GM21515 (cell line): ENCODE results near the gene ZNF491.
A peak's percentile ranks its signal among the peaks of the same experiment; 100 is the strongest.
"Not testable (repeated sequence)": the region's sequence is repeated elsewhere in the genome, so short reads cannot be mapped to it uniquely, and the experiment has no call there.

ENCODE experiments used
- ATAC-seq: cut with Tn5 transposase; IDR thresholded peaks from one replicate; pipeline ENCODE4 v1.9.1; 2021; ENCODE audit not compliant: unreplicated experiment

Gene ZNF491

GRCh38 chr19:11798391-11799330 lies at the start of gene ZNF491:
Gene ZNF491, plus strand, starts transcription at chr19:11798523. Its CDS starts 7,431 bp downstream, at chr19:11805954.
- ATAC-seq = peak; percentile 94

GRCh38 chr19:11749751-11750150 lies 48.6 kb upstream of the ZNF491 start:
- no peak for ATAC-seq

- no peak for ATAC-seq
Observed at GRCh38 chr19:11752244-11752736, 46.0 kb upstream of the ZNF491 start.

GRCh38 chr19:11754663-11755062 lies 43.7 kb upstream of the ZNF491 start:
- ATAC-seq = no peak

GRCh38 chr19:11756965-11757364 lies 41.4 kb upstream of the ZNF491 start:
- ATAC-seq = no peak

GRCh38 chr19:11759805-11760204 lies 38.5 kb upstream of the ZNF491 start:
- no peak for ATAC-seq

GRCh38 chr19:11763117-11763516 lies 35.2 kb upstream of the ZNF491 start:
- no peak for ATAC-seq

- no peak for ATAC-seq
Observed at GRCh38 chr19:11763611-11764010, 34.7 kb upstream of the ZNF491 start.

GRCh38 chr19:11766597-11767591 lies 31.4 kb upstream of the ZNF491 start, which contains the start of gene ZNF441:
Gene ZNF441, plus strand, starts transcription at chr19:11767000. Its CDS starts 194 bp downstream, at chr19:11767194.
- peak; percentile 90 for ATAC-seq

- peak; percentile 29 for ATAC-seq
Observed at GRCh38 chr19:11767633-11768133, 30.6 kb upstream of the ZNF491 start.

- no peak for ATAC-seq
Observed at GRCh38 chr19:11769995-11770394, 28.3 kb upstream of the ZNF491 start.

- ATAC-seq = not testable (repeated sequence)
Observed at GRCh38 chr19:11771520-11771919, 26.8 kb upstream of the ZNF491 start.

GRCh38 chr19:11776669-11777068 lies 21.7 kb upstream of the ZNF491 start:
- not testable (repeated sequence) for ATAC-seq

GRCh38 chr19:11780431-11781020 lies 17.8 kb upstream of the ZNF491 start:
- ATAC-seq = no peak

GRCh38 chr19:11781295-11782057 lies 16.8 kb upstream of the ZNF491 start:
- no peak for ATAC-seq

GRCh38 chr19:11783767-11784166 lies 14.6 kb upstream of the ZNF491 start:
- ATAC-seq = no peak

GRCh38 chr19:11784356-11784755 lies 14.0 kb upstream of the ZNF491 start:
- ATAC-seq = no peak

- no peak for ATAC-seq
Observed at GRCh38 chr19:11787536-11787935, 10.8 kb upstream of the ZNF491 start.

GRCh38 chr19:11792942-11793341 lies 5.4 kb upstream of the ZNF491 start:
- ATAC-seq = no peak

- no peak for ATAC-seq
Observed at GRCh38 chr19:11797491-11797890, 832 bp upstream of the ZNF491 start.
